Measurements from ENCODE around the gene C4BPB.
"Not testable (repeated sequence)": the region's sequence is repeated elsewhere in the genome, so short reads cannot be mapped to it uniquely, and the experiment has no call there.

The C4BPB gene, protein sequence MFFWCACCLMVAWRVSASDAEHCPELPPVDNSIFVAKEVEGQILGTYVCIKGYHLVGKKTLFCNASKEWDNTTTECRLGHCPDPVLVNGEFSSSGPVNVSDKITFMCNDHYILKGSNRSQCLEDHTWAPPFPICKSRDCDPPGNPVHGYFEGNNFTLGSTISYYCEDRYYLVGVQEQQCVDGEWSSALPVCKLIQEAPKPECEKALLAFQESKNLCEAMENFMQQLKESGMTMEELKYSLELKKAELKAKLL

DNA sequence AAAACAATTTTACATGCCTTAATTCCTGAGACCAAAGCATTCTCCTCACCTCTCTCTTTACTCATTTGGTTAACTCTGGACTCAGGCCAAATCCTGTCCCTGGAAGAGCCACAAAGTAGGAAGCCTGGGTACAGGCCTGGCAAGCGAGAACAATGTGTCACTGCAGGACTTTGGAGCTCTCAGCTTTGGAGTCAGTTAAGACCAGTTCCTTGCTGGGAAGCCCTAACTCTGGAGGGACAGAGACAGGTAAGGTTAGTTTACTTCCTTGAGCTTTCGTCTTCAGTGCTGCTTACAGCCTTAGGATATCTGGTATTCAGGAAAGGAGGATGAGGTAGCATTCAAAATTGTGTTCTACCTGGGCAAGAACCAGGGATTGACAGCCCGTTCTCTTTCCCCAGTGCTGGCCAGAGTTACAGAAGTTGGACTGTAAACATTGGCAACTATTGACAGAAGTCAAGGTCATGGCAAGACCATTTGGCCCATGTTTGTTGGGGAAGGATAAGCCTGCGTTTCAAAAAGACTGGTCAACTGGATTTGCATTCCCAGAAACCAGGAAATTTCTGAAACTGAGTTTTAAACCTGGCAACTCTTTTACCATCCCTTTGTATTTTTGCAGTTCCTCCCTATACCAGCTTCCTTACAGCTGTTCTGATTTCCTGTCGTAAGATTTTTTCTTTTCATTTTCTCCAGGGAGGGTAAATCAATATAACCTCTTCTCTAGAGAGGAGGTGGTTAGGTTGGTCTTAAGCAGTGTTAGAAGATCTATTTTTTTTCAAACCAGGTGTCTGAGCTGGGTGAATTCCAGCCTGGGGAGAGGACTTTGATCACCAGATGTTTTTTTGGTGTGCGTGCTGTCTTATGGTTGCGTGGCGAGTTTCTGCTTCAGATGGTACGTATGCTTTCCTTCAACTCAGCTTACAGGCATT lies at the start of gene C4BPB:
C4BPB (plus strand) TSS at position 160 of the 926 bp plus-strand sequence; CDS start at position 832, 672 bp downstream.
- no peak for DNase-seq (ENCODE audit: low read depth)

DNA sequence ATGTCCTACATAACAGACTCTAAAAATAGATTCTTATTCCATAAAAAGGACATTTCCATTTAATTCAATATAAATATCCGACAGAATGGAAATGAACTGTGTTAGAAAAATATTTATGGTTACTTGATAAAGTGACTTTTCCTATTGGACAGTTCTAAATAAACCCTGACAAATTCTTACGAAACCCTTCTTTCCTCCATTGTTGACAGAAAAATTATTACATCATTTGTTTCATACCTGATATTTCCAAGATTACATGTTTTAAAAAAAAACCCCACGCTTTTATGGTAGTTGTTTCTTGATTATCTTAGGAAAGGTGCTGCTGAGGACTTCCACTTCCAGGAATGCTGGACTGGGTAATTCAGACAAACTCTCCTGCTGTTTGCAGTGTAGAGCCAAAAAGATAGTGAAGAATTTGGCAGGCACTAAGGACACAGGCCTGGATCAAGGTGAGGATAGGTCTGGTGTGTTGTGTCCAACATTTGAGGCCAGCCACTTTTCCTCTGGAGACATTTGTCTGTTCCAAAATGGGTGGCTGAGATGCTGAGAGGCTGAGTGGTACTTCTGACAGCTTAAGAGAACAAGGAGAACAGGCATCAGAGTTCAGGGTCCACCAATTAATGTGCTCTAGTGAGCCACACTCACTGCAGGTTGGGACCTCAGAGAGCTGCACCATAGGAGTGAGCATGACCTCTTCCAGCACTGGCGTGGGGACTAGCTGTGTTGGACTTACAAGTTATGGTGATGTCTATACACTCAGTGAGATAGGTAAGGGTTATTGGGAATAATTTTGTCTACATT lies 49.1 kb upstream of the C4BPB start:
- DNase-seq (ENCODE audit: low read depth), result no peak

DNA sequence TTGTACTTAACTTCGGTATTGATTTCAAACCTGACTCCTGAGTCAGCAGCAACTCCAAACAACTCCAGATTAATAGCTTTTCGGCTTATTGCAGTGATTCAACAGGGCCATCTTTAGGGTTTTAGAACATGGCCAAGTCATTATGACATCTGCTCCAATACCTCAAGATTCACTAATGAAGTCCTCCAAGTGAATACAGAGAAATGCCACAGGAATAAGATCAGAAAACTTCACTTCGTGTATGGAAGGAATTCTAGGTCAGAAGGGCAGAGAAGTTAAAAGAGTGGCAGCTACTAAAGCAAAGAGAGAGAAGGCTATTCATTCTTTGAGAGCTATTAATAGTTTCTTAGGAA lies 48.5 kb upstream of the C4BPB start:
- DNase-seq (ENCODE audit: low read depth), result no peak

DNA sequence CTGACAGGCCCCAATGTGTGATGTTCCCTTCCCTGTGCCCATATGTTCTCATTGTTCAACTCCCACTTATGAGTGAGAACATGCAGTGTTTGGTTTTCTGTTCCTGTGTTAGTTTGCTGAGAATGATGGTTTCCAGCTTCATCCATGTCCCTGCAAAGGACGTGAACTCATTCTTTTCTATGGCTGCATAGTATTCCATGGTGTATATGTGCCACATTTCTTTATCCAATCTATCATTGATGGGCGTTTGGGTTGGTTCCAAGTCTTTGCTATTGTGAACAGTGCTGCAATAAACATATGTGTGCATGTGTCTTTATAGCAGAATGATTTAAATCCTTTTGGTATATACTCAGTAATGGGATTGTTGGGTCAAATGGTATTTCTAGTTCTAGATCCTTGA lies 47.3 kb upstream of the C4BPB start:
- DNase-seq (ENCODE audit: low read depth), result not testable (repeated sequence)

DNA sequence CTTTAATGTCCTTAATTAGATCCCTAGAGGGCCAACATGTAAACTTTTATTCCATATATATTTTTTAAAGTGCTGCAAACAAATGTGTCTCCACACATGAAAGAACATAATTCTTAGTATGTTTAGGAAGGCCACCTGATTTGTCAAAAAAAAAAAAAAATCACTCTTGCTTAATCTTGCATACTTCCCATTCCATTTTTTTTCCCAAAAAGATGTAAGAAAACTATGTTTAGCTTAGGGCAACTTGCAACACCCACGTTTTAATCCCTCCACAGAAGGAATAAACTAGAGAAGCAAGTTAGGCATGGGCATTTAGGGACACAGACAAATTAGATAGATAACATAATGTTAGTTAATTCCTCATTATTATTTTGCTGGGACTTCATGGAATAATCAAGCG lies 43.2 kb upstream of the C4BPB start:
- DNase-seq (ENCODE audit: low read depth), result no peak

DNA sequence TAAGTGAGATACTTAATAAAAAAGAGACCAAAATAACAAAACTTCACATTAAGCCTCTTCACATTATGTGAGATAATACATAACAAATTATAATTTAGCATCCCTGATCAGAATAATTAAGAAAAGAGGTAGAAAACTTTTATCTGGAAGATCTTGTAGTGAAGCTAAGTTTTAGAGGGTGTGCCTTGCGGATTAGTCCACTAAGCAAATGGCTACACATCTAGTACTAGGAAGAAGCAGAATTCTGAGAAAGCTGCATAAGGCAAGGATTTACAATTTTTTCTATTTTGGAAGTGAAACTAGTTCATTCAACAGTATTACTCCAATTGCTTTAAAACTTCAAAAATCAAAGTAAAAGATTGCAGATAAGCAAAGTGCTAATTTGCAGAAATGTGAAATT lies 41.2 kb upstream of the C4BPB start:
- no peak for DNase-seq (ENCODE audit: low read depth)

DNA sequence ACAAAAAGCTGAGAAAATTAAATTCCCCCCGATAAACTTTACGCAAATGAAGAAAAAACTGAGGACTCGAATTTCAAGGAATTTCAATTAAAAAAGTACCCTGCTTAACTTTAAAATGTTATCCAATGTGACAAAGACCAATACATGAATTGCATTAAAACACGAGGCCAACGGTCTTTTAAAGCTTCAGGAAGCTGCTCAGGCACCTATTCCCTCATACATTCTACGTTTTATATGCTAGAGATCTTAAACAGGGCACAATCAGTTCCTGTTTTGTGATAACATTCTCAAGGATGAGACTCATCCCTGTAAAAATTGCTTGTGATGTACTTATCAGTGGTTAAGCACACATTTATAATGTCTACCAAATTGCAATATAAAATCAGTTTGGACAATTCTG lies 40.6 kb upstream of the C4BPB start:
- no peak for DNase-seq (ENCODE audit: low read depth)

DNA sequence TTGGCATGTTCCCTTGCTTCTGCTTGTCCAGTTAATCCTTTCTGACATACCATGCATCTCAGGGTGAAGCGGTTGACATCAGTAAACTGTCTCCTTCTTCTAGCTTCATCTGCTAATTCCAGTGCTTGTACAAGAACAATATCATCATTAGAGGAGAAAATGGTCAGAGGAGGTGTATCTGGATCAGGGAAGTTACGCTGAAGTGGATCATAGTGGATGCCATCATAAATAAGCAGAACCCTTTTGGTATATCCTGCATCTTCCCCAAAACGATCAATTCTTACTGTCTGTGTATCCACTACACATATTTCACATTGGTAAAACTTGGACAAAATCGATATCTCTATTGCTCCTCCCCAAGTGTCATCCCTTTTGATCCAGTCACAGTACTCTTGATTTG lies 39.6 kb upstream of the C4BPB start:
- DNase-seq (ENCODE audit: low read depth), result no peak

DNA sequence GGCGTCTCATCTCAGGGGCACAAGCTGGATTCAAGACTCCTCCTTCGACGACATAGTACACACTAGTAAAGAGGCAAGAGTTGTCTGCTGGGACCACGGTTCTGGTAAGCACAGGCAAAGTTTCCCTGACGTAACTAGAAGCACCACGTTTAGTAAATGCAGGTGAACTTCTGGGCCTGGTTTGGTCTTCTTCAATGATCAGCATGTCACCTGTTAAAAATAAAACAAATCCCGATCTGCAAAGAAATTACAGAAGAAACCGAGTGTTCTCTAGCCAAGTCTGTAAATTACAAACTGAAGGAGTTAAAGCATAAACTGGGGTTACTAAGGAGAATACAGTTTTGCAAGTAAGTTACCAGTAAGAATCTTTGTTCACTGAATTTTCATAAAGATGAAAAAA lies 39.1 kb upstream of the C4BPB start:
- DNase-seq (ENCODE audit: low read depth), result no peak

DNA sequence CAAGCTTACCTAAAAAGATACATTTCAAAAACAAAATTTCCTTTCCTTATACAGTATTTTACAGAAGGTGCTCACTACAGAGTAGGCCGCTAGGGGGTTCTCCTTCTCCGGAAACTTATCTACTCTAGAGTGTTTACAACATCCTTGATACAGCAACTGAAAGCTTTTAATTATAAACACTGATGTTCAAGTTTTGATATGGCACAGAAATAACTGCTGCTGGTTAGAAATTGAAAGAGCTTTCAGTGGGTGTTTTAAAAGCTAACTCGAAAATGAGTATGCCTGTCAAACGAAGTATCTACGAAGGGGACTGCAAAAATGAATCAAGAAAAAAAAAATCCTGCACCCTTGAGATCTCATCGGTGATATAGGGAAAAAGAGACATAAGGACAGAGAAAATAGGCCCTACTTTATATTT lies 38.7 kb upstream of the C4BPB start:
- DNase-seq (ENCODE audit: low read depth), result no peak

DNA sequence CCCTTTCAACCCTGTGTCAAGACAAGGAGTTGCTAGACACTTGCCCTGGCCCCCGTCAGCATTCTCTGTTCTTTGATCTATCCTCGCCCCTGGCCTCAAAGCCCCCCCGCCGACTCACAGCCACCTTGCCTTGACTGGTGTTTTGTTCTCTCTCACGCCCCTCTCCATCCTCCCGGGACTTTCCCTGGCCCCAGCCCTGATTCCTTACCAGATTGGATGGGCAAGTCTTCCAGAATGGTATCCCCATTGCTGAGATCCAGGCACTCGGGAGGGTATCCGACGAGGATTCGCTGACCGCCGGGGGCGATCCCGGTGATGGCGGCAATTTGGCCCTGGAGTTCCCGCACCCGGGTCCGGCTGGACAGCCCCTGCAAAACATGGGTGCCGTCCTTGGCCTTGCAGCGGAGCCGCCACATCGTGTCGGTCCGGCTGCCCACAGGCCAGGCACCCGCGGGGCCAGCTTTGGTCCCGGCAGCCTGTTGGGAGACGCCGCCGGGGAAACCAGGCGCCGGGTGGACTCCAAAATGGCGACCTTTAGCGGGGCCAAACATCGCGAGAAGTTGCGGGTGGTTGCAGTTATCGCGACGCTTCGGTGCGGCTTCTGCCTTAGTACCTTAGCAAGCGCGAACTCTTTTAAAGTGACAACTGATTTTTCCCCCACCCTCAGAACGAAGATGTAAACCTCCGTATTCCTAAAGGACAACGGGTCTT lies 38.0 kb upstream of the C4BPB start:
- DNase-seq (ENCODE audit: low read depth), result peak; percentile 72

DNA sequence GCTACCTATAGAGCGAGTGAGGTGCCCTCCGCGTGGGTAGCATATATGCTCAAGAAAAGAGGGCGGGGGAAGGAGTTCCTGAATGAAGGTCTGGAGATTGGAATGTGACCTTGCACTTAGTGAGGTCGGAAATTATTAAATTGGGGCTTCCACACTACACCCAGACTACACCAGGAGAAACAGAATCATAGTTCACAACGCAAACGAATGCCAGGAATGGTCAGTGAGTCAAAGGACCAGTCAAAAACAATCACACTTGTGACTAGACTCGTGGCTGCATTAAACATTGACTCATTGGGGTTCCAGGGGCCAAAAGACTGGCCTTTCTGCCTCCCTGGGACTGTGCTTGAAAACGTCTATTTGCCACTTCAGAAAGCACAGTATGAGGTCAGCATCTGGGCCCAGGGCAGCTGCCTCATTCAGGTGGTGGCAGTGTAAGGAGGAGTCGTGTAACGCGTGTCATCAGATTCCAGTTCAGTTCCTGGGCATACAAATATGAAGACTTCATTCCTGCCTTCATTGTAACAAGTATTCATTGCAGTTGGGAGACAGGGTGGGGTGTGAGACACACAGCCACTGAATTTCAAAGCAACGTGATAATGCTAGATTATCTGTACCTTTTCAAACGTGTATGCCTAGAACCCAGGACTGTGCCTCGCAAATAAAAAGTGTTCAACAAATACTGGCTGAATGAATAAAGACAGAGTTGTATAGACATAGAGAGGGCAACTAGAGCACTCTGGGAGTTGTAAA lies 37.3 kb upstream of the C4BPB start, which contains the start of gene YOD1:
YOD1 (minus strand) TSS at position 18 of the 753 bp plus-strand sequence. CDS start 178 bp downstream, outside the sequence.
- no peak for DNase-seq (ENCODE audit: low read depth)

DNA sequence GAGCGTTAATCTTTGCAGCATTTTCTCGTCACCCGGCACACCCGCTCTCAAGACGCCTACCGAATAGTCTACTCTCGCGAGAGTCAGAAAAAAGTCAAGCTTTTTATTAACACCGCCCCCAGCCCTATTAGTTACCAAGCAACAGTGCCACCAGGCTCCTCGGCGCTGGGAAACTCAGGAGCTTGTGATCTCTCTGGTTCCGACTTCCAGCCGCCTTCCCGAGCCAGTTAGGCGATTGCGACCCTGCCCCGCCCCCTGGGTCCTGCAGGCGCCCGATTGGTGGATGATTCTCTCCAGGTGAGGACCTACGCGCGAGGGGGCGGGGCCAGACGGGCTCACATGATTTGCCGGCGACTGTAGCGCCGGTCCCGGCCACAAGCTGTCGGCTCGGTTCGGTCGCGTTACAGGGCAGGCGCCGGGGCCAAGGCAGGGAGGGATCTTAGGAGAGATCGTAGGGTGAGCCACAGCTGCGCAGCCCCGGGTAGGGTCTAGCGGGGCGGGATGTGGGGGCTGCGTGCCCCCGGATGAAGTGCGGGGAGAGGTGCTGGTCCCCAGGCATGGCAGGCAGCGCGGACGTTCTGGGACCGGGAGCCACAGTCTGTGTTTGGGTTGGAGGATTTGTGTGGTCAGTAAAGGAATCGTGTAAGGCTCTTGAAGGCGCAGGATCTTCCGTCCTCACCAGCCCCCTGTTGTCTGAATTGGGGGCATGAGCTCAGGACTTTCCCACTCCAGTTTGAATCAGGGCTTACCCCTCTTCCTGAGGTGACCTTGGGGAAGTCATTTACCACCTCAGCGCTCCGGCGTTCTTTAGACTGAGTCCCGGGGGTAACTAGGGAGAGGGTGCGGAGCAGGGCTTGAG lies 35.5 kb upstream of the C4BPB start, which contains the start of gene PFKFB2:
PFKFB2 (plus strand) TSS at position 365 of the 859 bp plus-strand sequence. CDS start 1,443 bp downstream, outside the sequence.
- DNase-seq (ENCODE audit: low read depth), result peak; percentile 75

DNA sequence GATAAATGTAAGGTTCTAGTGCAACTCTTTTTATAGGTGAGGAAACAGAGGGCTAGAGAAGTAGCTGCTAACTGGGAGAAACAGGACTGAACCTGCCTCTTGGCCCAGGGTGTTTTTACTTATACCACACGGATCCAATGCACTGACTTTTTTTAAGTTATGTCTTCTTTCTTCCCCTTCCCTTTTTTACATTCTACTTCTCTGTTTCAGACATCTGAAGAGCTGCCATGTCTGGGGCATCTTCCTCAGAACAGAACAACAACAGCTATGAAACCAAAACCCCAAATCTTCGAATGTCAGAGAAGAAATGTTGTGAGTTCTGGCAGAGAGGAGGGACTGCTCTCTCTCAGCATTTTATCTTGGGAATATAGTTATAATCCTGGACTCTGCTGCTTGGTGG lies 34.2 kb upstream of the C4BPB start:
- no peak for DNase-seq (ENCODE audit: low read depth)

DNA sequence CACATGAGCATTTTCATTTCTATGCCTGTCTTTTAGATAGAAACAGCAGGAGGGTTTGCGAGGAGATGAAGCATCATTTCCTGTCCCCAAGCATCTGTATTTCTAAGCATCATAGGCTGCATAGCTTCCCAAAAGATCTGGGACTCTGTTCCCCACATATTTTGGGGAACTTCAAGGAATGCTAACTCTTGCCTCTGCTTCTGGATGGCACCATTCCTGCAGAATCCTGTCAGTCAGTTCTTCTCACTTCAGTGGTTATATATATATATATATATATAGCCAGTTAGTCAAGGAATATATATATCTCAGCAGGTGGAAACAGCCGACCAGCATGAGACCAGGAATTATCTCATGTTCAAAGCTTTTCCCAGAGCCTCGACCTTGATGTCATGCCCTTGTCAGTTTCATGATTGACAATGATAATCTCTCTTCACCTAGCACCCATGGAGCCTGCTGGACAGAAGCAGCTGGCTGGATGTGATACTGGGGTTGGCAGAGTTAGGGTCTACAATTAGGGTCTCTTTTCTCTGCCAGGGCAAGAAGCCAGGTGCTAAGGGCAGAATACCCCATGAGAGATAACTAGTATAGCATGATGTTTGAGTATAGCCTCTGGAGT lies 33.2 kb upstream of the C4BPB start:
- no peak for DNase-seq (ENCODE audit: low read depth)

DNA sequence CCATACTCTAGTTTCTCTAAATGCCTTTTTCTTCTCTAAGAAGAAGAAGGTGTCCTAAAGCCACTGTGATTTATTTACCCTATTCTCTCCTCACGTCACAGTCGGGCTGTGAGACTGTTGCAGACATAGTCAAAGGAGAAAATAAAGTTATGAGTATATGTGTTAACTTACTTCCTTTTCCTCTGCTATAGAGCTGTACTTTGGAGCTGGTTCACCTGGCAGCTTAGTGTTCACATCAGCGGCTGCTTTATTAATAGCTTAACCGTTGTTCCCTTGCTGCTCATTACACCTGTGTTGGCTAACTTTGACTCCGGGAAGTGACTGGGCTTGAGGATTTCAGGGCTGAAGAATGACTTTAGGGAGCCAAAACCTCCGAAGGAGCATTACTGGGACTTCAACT lies 32.0 kb upstream of the C4BPB start:
- no peak for DNase-seq (ENCODE audit: low read depth)

DNA sequence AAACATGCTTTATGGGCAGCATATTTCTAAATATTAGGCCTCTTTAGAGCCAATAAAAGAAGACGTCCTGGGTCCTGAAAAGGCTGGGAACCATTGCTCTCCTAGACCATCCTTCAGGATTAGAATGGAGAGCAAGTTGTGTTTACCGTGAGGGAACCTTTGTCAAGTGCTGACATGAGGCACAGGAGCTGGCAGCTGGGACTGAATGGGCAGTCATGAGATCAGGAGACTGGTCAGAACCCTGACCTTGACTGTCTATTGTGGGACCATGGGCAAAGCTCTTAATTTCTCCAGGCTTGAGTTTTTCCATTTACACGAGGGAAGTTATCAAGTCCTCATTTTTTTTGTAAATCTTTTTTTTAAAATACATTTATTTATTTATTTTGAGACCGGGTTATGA lies 30.4 kb upstream of the C4BPB start:
- DNase-seq (ENCODE audit: low read depth), result no peak

DNA sequence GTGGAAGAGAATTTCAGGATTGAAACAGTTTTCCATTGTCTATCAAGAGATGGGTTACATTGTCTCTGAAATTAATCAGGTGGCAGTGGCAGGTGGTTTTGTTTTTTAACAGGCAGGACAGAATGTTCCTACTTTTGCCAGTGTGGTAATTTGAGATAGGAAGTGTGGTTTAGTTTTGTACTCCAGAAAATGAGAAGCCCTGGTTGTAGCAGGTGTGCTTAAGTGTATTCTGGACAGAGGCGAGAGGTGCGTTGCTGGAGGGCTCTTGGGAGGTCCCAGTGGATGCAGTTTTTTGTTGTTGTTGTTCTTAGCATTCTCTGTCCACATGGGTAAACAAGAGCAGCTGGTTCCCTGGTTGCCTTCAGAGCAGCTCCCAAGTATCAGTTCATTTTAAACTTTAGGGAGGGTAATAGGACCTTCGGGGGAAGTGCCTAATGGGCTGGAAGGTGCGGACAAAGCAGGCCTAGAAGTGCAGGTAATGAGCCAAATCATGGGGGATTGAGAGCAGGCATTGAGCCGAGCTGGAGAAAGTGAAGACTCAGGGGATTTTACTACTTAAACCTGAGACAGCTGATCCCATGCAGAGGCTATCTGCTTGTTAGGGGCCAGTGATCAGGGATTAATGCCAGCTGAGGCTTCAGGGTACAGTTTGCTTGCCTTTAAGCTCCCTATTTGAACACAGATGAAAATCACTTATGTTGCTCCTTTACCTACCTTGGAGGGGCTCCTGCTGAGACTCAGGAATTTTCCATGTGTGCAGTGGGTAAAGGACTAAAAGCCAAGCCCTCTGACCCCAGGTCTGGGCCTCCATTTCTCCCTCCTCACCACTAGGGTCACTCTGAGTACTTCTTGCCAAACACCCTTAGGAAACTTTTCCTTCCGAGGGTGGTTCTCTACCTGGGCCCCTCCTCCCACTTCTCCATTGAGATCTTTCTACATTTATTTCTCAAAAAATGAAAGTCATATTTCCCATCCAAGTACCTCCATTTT lies 29.5 kb upstream of the C4BPB start:
- DNase-seq (ENCODE audit: low read depth), result no peak

Data from stimulated activated CD8-positive, alpha-beta memory T cell treated with anti-CD3 and anti-CD28 coated beads, Interleukin-15, amount 100 ng/mL, for 24 hours (primary cell).